GM21786 (cell line): ENCODE results near the gene PLXNA4.

Source experiments
- ATAC-seq: cut with Tn5 transposase; IDR thresholded peaks from one replicate; pipeline ENCODE4 v1.9.1; 2021; ENCODE audit not compliant: unreplicated experiment

PLXNA4 gene

GRCh38 chr7:132080967-132081668, 495.2 kb downstream of the PLXNA4 start:
- no peak for ATAC-seq

- no peak for ATAC-seq
Observed at GRCh38 chr7:132080467-132080866, 495.8 kb downstream of the PLXNA4 start.

DNA sequence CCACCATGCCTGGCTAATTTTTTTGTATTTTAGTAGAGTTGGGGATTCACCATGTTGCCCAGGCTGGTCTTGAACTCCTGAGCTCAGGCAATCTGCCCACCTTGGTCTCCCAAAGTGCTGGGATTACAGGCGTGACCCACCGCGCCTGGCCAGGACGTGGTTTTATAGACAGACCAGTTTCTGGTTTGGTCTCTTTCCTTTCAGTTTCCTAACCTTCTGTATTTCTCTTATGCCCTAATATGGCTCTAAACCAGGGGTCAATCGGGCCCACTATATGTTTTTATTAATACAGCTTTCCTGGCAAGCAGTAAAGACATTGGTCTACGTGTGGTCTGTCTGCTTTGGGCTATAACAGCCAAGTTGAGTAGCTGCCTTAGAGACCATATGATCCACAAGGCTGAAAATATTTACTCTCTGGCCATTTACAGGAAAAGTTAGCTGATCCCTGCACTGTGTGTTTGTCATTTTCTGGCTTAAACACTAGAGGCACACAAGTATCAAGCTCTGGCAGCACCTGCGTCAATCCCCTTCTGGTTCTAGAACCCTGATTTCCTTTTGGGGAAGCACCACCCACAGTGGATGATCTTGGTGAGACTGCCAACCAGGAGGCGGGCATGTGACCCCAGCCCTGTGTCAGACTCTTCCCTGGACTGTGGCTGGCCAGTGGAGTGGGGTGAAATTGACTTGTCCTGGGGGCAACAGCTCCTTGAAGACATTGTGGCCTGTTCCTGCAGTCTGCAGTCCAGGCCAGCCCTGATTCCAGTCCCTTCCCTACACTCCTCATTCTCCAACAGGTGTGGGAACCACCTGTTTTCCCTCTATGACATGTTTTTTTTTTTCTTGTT, 497.2 kb downstream of the PLXNA4 start:
- ATAC-seq, result no peak

DNA sequence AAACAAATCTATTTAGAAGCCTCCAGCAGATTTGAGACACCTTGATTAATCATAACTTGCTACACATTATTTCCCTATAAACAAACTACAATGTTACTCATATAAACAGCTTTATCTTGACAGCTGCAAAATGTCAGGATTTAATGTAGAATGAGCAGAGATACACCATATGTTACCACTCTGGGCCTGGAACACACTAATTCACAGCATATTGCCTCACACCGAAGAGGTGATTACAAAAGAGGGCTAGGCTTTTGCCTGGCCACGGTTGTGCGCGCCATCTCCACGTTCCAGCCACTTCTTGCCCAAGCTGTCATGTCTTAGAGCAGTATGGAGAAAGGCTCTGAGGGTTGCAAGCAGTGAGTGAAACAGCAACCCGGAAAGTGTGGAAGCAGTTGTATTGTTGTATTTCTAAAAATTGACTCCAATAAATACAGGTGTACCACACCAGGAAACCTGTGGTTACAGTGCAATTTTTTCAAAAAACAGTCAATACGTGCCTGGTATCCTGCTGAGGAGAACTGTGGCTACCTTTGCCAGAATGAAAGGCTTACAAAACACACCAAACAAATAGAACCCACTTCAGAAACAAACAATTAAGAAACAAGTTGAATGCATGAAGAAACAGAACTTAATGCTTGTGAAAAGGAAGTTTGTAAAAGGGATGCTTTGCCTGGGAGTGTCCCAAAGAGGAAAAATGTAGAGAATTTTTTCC, 498.1 kb downstream of the PLXNA4 start:
- no peak for ATAC-seq

GRCh38 chr7:132076301-132077035, 499.8 kb downstream of the PLXNA4 start:
- ATAC-seq, result no peak

- ATAC-seq, result no peak
Observed at GRCh38 chr7:132075515-132075914, 500.8 kb downstream of the PLXNA4 start.

DNA sequence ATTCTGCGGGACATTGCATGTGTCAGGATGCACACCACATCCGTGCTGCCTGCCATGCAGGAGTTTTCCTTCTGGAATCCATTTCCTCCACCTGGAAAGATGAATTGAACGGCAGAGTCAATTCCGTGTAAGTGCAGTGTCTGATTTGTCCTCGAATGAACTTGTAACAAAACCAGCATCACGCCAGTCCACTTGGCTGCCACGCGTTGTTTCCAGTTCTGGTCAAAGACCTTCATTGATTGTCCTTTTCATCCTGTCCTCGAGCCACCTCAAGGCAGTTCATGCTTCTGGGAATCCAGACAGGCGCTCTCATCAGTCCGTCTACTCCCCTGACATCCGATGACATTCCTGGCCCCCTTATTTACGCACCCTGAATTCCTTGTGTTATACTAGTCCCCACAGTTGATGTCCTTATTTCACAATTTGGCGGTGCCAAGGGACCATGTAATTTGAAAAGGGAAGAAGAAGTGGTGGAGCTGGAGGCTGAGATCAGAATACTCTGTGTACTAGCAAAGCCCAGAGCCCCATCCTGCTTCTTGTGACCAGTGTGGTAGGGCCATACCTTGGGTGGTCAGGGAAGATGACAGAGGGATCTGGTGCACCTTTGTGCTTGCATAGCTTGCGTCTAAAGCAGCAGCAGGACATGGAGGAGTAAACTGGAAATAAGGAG, 502.2 kb downstream of the PLXNA4 start:
- no peak for ATAC-seq
